OCI-LY7 (cell line): ENCODE results near the gene CCDC8. TPM values are rescaled to one million over a fixed set of nuclear protein-coding genes. Genes with fewer than 3 reads are reported as not detected.
A peak's percentile ranks its signal among the peaks of the same experiment; 100 is the strongest.

Experiments used
- BruUV-seq: library from RNA; stranded (reverse); fragments of 400-500 nt; replicated peaks from 2 replicates; lab custom pipeline; 2021; lab: Mats Ljungman, UMichigan
- CTCF ChIA-PET: fragments of 300-600 bp; sonication (Branson Sonifier 250); formaldehyde crosslinking; loops from one replicate; lab custom pipeline; 2022; ENCODE audit warnings: antibody characterized with exemption; ENCODE audit not compliant: unreplicated experiment; lab: Charles Lee
- POLR2A ChIA-PET: fragments of 300-600 bp; sonication (Branson Sonifier 250); formaldehyde crosslinking; loops from one replicate; lab custom pipeline; 2022; ENCODE audit warnings: antibody characterized with exemption; lab: Charles Lee
- DNase-seq: peaks from one replicate; pipeline ENCODE4 v3.0.0-alpha.2; 2015; ENCODE audit warnings: low spot score
- H2AFZ ChIP-seq: fragments of 200-600 bp; sonication (generic), shearing (Covaris generic); 2 replicates; pipeline ENCODE4 v1.6.1; 2014; ENCODE audit warnings: mild to moderate bottlenecking, antibody characterized with exemption, low read length, moderate library complexity
- H3K27ac ChIP-seq: fragments of 200-600 bp; sonication (generic); 2 replicates; pipeline ENCODE4 v1.5.1; 2014; ENCODE audit warnings: mixed run types, low read depth, mild to moderate bottlenecking, moderate library complexity, low read length, inconsistent platforms; ENCODE audit not compliant: poor library complexity, severe bottlenecking
- H3K36me3 ChIP-seq: fragments of 200-600 bp; sonication (generic); 2 replicates; pipeline ENCODE4 v1.6.1; 2014; ENCODE audit warnings: mild to moderate bottlenecking, antibody characterized with exemption, low read length, moderate library complexity, mixed read lengths; ENCODE audit not compliant: insufficient read depth
- H3K4me1 ChIP-seq: fragments of 200-600 bp; sonication (generic); 2 replicates; pipeline ENCODE4 v1.5.1; 2014; ENCODE audit warnings: mild to moderate bottlenecking, low read length; ENCODE audit not compliant: insufficient read depth, poor library complexity, severe bottlenecking
- H3K4me2 ChIP-seq: fragments of 200-600 bp; sonication (generic); 2 replicates; pipeline ENCODE4 v1.6.1; 2014; ENCODE audit warnings: mild to moderate bottlenecking, low read length
- H3K4me3 ChIP-seq: fragments of 200-600 bp; sonication (generic); 2 replicates; pipeline ENCODE4 v1.5.1; 2014; ENCODE audit warnings: mild to moderate bottlenecking, low read depth, low read length; ENCODE audit not compliant: poor library complexity, severe bottlenecking
- H3K79me2 ChIP-seq: fragments of 200-600 bp; sonication (generic); 2 replicates; pipeline ENCODE4 v1.6.1; 2016; ENCODE audit warnings: low read depth, mild to moderate bottlenecking, low read length, moderate library complexity, mixed read lengths; ENCODE audit not compliant: insufficient read depth
- H3K9me2 ChIP-seq: fragments of 200-600 bp; sonication (generic); 2 replicates; pipeline ENCODE4 v1.6.1; 2016; ENCODE audit warnings: mild to moderate bottlenecking, low read length, mixed read lengths; ENCODE audit not compliant: insufficient read depth
- H3K9me3 ChIP-seq: fragments of 200-600 bp; sonication (generic); 2 replicates; pipeline ENCODE4 v1.6.1; 2014; ENCODE audit warnings: mild to moderate bottlenecking, mixed run types, low read length, mixed read lengths
- H4K20me1 ChIP-seq: fragments of 200-600 bp; sonication (generic); 2 replicates; pipeline ENCODE4 v1.6.1; 2014; ENCODE audit warnings: mild to moderate bottlenecking, antibody characterized with exemption, low read length, moderate library complexity, mixed read lengths; ENCODE audit not compliant: insufficient read depth
- EZH2phosphoT487 ChIP-seq: fragments of 200-600 bp; sonication (generic); IDR thresholded peaks from 2 replicates; pipeline ENCODE4 v1.6.1; 2018; ENCODE audit warnings: low read depth, borderline replicate concordance, mild to moderate bottlenecking, mixed run types, antibody characterized with exemption, low read length, moderate library complexity, mixed read lengths
- intact Hi-C: fragments of 100-400 bp; cut with micrococcal nuclease; formaldehyde crosslinking; loops from one replicate; pipeline ENCODE4 v1.10.0; 2022; ENCODE audit not compliant: unreplicated experiment
- total RNA-seq, 2 experiments: library from RNA; depleted of rRNA in 1 of 2; stranded (reverse); fragments of >200 nt in 1 of 2; shearing (Covaris generic) in 1 of 2; gene quantifications; 2 replicates each; pipeline ENCODE4 v1.2.3, GENCODE V29; 2014 to 2022
- TF ChIP-seq, protein P1 (sequence below): fragments of 200-600 bp; sonication (generic); conservative IDR thresholded peaks from 2 replicates; pipeline ENCODE4 v1.5.1; 2014; ENCODE audit warnings: mild to moderate bottlenecking, antibody characterized with exemption, low read length, moderate library complexity, mixed read lengths

Gene CCDC8
- total RNA-seq, 2 experiments from 2014 or later, result 0.09 to 0.10 TPM

DNA sequence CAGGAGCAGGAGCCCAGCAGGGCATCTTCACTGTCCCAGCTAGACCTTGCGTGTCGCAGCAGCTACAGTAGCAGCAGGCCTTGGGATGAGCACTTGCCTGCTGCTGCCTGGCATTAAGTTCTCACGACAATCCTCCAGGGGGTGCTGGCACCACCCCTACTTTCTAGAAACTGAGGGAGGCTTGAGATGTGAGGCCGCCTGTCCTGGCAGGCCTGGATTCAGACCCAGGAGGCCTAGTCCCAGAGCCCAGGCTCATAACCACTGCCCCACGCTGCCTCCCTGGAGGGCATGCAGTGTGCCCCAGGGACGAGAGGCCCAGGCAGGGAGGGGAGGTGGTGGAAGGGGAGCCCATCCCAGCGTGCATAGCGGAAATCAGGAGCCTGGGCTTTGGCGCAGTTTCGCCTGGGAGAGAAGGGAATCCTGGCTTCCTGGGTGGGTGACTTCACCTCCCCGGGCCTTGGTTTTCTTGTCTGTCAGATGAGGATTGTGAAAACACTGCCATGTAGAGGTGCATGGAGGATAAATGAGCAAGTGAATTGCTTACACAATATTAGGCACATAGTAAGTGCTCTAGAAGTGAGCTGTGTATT lies 40.4 kb downstream of the CCDC8 start:
- DNase-seq, result no peak
- intact Hi-C loops, result no loop called here
- H2AFZ ChIP-seq, result no peak overlapping the region
- BruUV-seq, result no TSS peak
- H3K4me3 ChIP-seq, result no peak overlapping the region
- no peaks in the 10 kb centered on the region for H3K9me2 ChIP-seq
- H3K9me3 ChIP-seq, result no peaks in the 10 kb centered on the region
- ChIA-PET POLR2A (no interaction called here), CTCF (no interaction called here)
- no peak for TF ChIP-seq EZH2phosphoT487
- TF ChIP-seq, protein P1, sequence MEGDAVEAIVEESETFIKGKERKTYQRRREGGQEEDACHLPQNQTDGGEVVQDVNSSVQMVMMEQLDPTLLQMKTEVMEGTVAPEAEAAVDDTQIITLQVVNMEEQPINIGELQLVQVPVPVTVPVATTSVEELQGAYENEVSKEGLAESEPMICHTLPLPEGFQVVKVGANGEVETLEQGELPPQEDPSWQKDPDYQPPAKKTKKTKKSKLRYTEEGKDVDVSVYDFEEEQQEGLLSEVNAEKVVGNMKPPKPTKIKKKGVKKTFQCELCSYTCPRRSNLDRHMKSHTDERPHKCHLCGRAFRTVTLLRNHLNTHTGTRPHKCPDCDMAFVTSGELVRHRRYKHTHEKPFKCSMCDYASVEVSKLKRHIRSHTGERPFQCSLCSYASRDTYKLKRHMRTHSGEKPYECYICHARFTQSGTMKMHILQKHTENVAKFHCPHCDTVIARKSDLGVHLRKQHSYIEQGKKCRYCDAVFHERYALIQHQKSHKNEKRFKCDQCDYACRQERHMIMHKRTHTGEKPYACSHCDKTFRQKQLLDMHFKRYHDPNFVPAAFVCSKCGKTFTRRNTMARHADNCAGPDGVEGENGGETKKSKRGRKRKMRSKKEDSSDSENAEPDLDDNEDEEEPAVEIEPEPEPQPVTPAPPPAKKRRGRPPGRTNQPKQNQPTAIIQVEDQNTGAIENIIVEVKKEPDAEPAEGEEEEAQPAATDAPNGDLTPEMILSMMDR, result peak; percentile 54
- peaks cover 26% of the 10 kb centered on the region; the same call in 1 of the 2 replicates for H3K79me2 ChIP-seq
- H4K20me1 ChIP-seq, result no peaks in the 10 kb centered on the region
- H3K4me2 ChIP-seq, result no peak overlapping the region
- no peaks in the 10 kb centered on the region for H3K4me1 ChIP-seq
- peaks cover 77% of the 10 kb centered on the region for H3K36me3 ChIP-seq
- H3K27ac ChIP-seq, result no peak overlapping the region

DNA sequence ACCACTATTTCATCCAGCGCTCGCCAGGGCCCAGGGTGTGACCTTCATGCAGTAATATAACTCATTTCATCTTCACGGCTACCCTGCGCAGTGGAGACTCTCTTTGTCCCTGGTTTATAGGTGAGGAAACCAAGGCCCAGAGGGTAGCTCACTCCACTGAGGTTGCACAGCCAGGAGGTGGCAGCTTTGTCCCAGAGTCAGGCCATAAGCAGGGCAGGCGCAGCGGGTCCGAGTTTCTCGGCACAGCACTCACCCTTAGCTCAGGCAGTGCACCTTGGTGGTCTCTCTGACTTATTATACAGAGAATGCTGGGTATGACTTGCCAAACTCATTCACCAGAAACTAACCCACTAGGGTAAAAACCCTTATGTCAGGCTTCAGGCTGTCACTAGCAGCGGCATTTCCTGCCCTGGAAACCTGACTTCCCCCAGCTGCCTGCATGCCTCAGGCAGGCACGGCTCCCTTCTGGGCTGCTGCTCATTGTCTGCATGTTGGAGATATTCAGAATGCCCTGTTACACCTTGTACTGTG lies 41.9 kb downstream of the CCDC8 start:
- Histone ChIP-seq H3K36me3 (peaks cover 77% of the 10 kb centered on the region), H3K4me3 (no peak overlapping the region), H3K9me3 (no peaks in the 10 kb centered on the region), H3K9me2 (no peaks in the 10 kb centered on the region), H3K4me2 (no peak overlapping the region), H2AFZ (no peak overlapping the region), H3K27ac (no peak overlapping the region), H4K20me1 (peaks cover 11% of the 10 kb centered on the region), H3K4me1 (no peaks in the 10 kb centered on the region), H3K79me2 (peaks cover 41% of the 10 kb centered on the region; the same call in 1 of the 2 replicates)
- intact Hi-C loops, result no loop called here
- CTCF ChIA-PET, result no interaction called here
- TF ChIP-seq EZH2phosphoT487, result no peak
- TF ChIP-seq, protein P1, result 0 out of 2 replicates have a peak, but pooled peaks have one; percentile 24
- BruUV-seq, result no TSS peak
- POLR2A ChIA-PET, result no interaction called here
- DNase-seq, result no peak

DNA sequence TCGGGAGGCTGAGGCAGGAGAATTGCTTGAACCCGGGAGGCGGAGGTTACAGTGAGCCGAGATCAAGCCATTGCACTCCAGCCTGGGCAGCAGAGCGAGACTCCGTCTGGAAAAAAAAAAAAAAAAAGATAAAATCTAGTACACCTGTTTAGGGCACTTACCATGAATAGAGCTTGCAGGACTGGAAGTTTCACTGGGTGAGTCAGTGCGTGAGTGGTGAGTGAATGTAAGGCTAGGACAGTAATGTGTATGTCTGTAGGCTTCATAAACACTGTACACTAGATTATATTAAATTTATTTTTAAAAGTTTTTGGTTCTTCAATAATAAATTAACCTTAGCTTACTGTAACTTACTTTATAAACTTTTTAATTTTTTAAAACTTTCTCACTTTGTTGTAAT lies 43.5 kb downstream of the CCDC8 start:
- Histone ChIP-seq H3K36me3 (peaks cover 78% of the 10 kb centered on the region), H3K9me2 (no peaks in the 10 kb centered on the region), H3K4me2 (no peak overlapping the region), H3K4me3 (no peak overlapping the region), H3K79me2 (peaks cover 41% of the 10 kb centered on the region; the same call in 1 of the 2 replicates), H3K27ac (no peak overlapping the region), H2AFZ (no peak overlapping the region), H3K4me1 (no peaks in the 10 kb centered on the region), H3K9me3 (no peaks in the 10 kb centered on the region), H4K20me1 (peaks cover 11% of the 10 kb centered on the region)
- TF ChIP-seq EZH2phosphoT487, result no peak
- TF ChIP-seq, protein P1, result no peak
- no TSS peak for BruUV-seq
- intact Hi-C loops, result no loop called here
- POLR2A ChIA-PET, result interaction anchor here (0.6 to 1.1 kb wide), 5 partner anchors 14 to 169 kb away, joined by 3 read pairs; no protein-coding TSS in a partner anchor
- DNase-seq, result no peak
- CTCF ChIA-PET, result no interaction called here
